CD4-positive, alpha-beta T cell (primary cell): ENCODE measurements around the gene DUOX1. TPM values are rescaled to one million over a fixed set of nuclear protein-coding genes. Genes with fewer than 3 reads are reported as not detected.

ENCODE experiments used
- ATAC-seq: fragments of 200-7000 bp; cut with Tn5 transposase; one replicate; pipeline ENCODE4 v1.10.0; 2022; ENCODE audit warnings: mild to moderate bottlenecking; ENCODE audit not compliant: poor library complexity
- CTCF ChIA-PET: fragments of 350-600 bp; sonication (Branson Sonifier 250); formaldehyde crosslinking; loops from one replicate; lab custom pipeline; 2021; ENCODE audit warnings: antibody characterized with exemption, inconsistent platforms; lab: Charles Lee
- POLR2A ChIA-PET: fragments of 350-600 bp; sonication (Branson Sonifier 250); formaldehyde crosslinking; loops from one replicate; lab custom pipeline; 2021; ENCODE audit warnings: antibody characterized with exemption, inconsistent platforms; lab: Charles Lee
- DNase-seq, 14 experiments: peaks; one replicate each; pipeline ENCODE4 v3.0.0-alpha.2; 2013 to 2020; ENCODE audit warnings: mixed read lengths in 2 of 14
- H3K27ac ChIP-seq, 2 donors: one replicate each; pipeline versions ENCODE4 v1.5.1 to v1.7.0; 2013; ENCODE audit warnings: low read length in 2 of 2, low read depth in 1 of 2, mild to moderate bottlenecking in 1 of 2
- H3K27me3 ChIP-seq, 2 experiments: 1 replicate in 1 of 2; 2 replicates in 1 of 2; pipeline versions ENCODE4 v1.6.1 to v1.7.0; 2013; ENCODE audit warnings: low read length in 2 of 2, control low read depth in 1 of 2, mild to moderate bottlenecking in 1 of 2, moderate library complexity in 1 of 2; ENCODE audit not compliant: insufficient read depth in 2 of 2, control insufficient read depth in 1 of 2
- H3K36me3 ChIP-seq: one replicate; pipeline ENCODE4 v1.6.1; 2013; ENCODE audit warnings: low read length, control low read depth; ENCODE audit not compliant: insufficient read depth
- H3K4me1 ChIP-seq: one replicate; pipeline ENCODE4 v1.6.1; 2013; ENCODE audit warnings: low read length, control low read depth; ENCODE audit not compliant: insufficient read depth
- H3K4me3 ChIP-seq: one replicate; pipeline ENCODE4 v1.5.1; 2013; ENCODE audit warnings: mild to moderate bottlenecking, low read length, moderate library complexity
- H3K9me3 ChIP-seq, 2 experiments: 1 replicate in 1 of 2; 2 replicates in 1 of 2; pipeline versions ENCODE4 v1.6.1 to v1.7.0; 2013; ENCODE audit warnings: low read length in 2 of 2, mild to moderate bottlenecking in 2 of 2, control low read depth in 1 of 2, moderate library complexity in 1 of 2; ENCODE audit not compliant: control insufficient read depth in 1 of 2, insufficient read depth in 1 of 2
- H3K27ac Mint-ChIP-seq: one replicate; pipeline ENCODE4 v1.8.0; 2020; ENCODE audit warnings: mixed read lengths
- H3K27me3 Mint-ChIP-seq: one replicate; pipeline ENCODE4 v1.8.0; 2021; ENCODE audit warnings: mixed read lengths
- H3K36me3 Mint-ChIP-seq: one replicate; pipeline ENCODE4 v1.8.0; 2021; ENCODE audit warnings: low read depth, mixed read lengths
- H3K4me1 Mint-ChIP-seq: one replicate; pipeline ENCODE4 v1.8.0; 2021; ENCODE audit warnings: low read depth, mixed read lengths
- H3K4me3 Mint-ChIP-seq: one replicate; pipeline ENCODE4 v1.8.0; 2020; ENCODE audit warnings: mild to moderate bottlenecking, mixed read lengths
- H3K9me3 Mint-ChIP-seq: one replicate; pipeline ENCODE4 v1.8.0; 2020; ENCODE audit warnings: mixed read lengths
- CTCF ChIP-seq: fragments of 200-600 bp; IDR thresholded peaks from one replicate; pipeline ENCODE4 v1.8.0; 2022; ENCODE audit warnings: antibody characterized with exemption, mild to moderate bottlenecking
- intact Hi-C, 2 experiments: fragments of 100-400 bp; cut with DNase I in 1 of 2; cut with micrococcal nuclease in 1 of 2; formaldehyde crosslinking; loops; one replicate each; pipeline versions ENCODE4 v1.15.1 to v1.9.0; 2023 to 2025; cut with DNase I, micrococcal nuclease
- total RNA-seq, 174 experiments: library from RNA in 2 of 174; stranded (reverse) in 2 of 174; gene quantifications; one replicate each; pipeline ENCODE4 v1.2.3 and lab custom pipeline; 2021 to 2026

DUOX1 gene
- total RNA-seq, 2 experiments from 2014 or later, result 0.17 to 0.25 TPM

GRCh38 chr15:45112591-45113379, 17.0 kb upstream of the DUOX1 start:
- peak overlapping the region; percentile 36 for H3K4me3 Mint-ChIP-seq
- ChIA-PET CTCF (no interaction called here), POLR2A (no interaction called here)
- H3K4me1 Mint-ChIP-seq, result peaks cover 56% of the 10 kb centered on the region
- no peak overlapping the region for H3K27ac Mint-ChIP-seq
- Histone ChIP-seq H3K9me3 (peaks cover 0 to 30% of the 10 kb centered on the region in 2 experiments), H3K4me3 (no peak overlapping the region), H3K27me3 (peaks cover 82 to 83% of the 10 kb centered on the region in 2 experiments), H3K27ac (no peak overlapping the region), H3K36me3 (no peaks in the 10 kb centered on the region), H3K4me1 (peaks cover 52% of the 10 kb centered on the region)
- no peaks in the 10 kb centered on the region for H3K9me3 Mint-ChIP-seq
- peak; percentile 18 for ATAC-seq
- DNase-seq, result no peak
- intact Hi-C loops, result no loop called here
- peaks cover 84% of the 10 kb centered on the region for H3K27me3 Mint-ChIP-seq
- no peaks in the 10 kb centered on the region for H3K36me3 Mint-ChIP-seq
- no peak for TF ChIP-seq CTCF

- Mint-ChIP-seq H3K4me1 (peaks cover 62% of the 10 kb centered on the region), H3K9me3 (no peaks in the 10 kb centered on the region), H3K4me3 (peak overlapping the region; percentile 50), H3K27me3 (peaks cover 90% of the 10 kb centered on the region), H3K36me3 (no peaks in the 10 kb centered on the region), H3K27ac (no peak overlapping the region)
- ATAC-seq (no peak), DNase-seq (no peak)
- intact Hi-C loops, result no loop called here
- no peak overlapping the region for H3K4me3 ChIP-seq
- peaks cover 55% of the 10 kb centered on the region for H3K4me1 ChIP-seq
- no peak overlapping the region for H3K27ac ChIP-seq
- H3K9me3 ChIP-seq, result peaks cover 0 to 32% of the 10 kb centered on the region in 2 experiments
- ChIA-PET CTCF (no interaction called here), POLR2A (no interaction called here)
- no peak for TF ChIP-seq CTCF
- peaks cover 84 to 85% of the 10 kb centered on the region in 2 experiments for H3K27me3 ChIP-seq
- no peaks in the 10 kb centered on the region for H3K36me3 ChIP-seq
Measured at GRCh38 chr15:45113380-45113990, 16.3 kb upstream of the DUOX1 start.

- H3K27me3 ChIP-seq, result peaks cover 78 to 79% of the 10 kb centered on the region in 2 experiments
- H3K36me3 Mint-ChIP-seq, result no peaks in the 10 kb centered on the region
- peaks cover 0 to 32% of the 10 kb centered on the region in 2 experiments for H3K9me3 ChIP-seq
- no peak within 1 kb of the TSS for H3K27ac ChIP-seq
- intact Hi-C loops, result no loop called here
- no peaks in the 10 kb centered on the region for H3K9me3 Mint-ChIP-seq
- peaks cover 86% of the 10 kb centered on the region for H3K27me3 Mint-ChIP-seq
- H3K4me1 ChIP-seq, result peaks cover 55% of the 10 kb centered on the region
- ChIA-PET CTCF (no interaction called here), POLR2A (interaction anchor here (0.5 kb wide), 1 partner anchor 894 kb away, joined by 4 read pairs; no protein-coding TSS in a partner anchor)
- no peak for TF ChIP-seq CTCF
- no peaks in the 10 kb centered on the region for H3K36me3 ChIP-seq
- H3K27ac Mint-ChIP-seq, result no peak within 1 kb of the TSS
- no peak within 1 kb of the TSS for H3K4me3 ChIP-seq
- ATAC-seq, result no peak
- DNase-seq, result no peak
- peaks cover 62% of the 10 kb centered on the region for H3K4me1 Mint-ChIP-seq
- H3K4me3 Mint-ChIP-seq, result peak within 1 kb of the TSS; percentile 50
Measured at GRCh38 chr15:45114076-45114750, 15.6 kb upstream of the DUOX1 start, which contains the start of the genes DUOX2 and DUOXA2. DUOX2 (minus strand) TSS chr15:45114172; CDS start chr15:45113411, 761 bp downstream. DUOXA2 (plus strand) TSS chr15:45114326; CDS start chr15:45114606, 280 bp downstream.
